Stimulated activated CD8-positive, alpha-beta memory T cell treated with anti-CD3 and anti-CD28 coated beads, Interleukin-2, amount 100 ng/mL, for 48 hours (primary cell): ENCODE data around the gene USP9Y.
"Not testable (repeated sequence)": the region's sequence is repeated elsewhere in the genome, so short reads cannot be mapped to it uniquely, and the experiment has no call there.

Experiments
- DNase-seq, 2 donors: peaks; one replicate each; pipeline ENCODE4 v3.0.0-alpha.2; 2020; ENCODE audit warnings: low read depth in 2 of 2

The USP9Y gene, protein sequence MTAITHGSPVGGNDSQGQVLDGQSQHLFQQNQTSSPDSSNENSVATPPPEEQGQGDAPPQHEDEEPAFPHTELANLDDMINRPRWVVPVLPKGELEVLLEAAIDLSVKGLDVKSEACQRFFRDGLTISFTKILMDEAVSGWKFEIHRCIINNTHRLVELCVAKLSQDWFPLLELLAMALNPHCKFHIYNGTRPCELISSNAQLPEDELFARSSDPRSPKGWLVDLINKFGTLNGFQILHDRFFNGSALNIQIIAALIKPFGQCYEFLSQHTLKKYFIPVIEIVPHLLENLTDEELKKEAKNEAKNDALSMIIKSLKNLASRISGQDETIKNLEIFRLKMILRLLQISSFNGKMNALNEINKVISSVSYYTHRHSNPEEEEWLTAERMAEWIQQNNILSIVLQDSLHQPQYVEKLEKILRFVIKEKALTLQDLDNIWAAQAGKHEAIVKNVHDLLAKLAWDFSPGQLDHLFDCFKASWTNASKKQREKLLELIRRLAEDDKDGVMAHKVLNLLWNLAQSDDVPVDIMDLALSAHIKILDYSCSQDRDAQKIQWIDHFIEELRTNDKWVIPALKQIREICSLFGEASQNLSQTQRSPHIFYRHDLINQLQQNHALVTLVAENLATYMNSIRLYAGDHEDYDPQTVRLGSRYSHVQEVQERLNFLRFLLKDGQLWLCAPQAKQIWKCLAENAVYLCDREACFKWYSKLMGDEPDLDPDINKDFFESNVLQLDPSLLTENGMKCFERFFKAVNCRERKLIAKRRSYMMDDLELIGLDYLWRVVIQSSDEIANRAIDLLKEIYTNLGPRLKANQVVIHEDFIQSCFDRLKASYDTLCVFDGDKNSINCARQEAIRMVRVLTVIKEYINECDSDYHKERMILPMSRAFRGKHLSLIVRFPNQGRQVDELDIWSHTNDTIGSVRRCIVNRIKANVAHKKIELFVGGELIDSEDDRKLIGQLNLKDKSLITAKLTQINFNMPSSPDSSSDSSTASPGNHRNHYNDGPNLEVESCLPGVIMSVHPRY (N-terminal part only)

DNA sequence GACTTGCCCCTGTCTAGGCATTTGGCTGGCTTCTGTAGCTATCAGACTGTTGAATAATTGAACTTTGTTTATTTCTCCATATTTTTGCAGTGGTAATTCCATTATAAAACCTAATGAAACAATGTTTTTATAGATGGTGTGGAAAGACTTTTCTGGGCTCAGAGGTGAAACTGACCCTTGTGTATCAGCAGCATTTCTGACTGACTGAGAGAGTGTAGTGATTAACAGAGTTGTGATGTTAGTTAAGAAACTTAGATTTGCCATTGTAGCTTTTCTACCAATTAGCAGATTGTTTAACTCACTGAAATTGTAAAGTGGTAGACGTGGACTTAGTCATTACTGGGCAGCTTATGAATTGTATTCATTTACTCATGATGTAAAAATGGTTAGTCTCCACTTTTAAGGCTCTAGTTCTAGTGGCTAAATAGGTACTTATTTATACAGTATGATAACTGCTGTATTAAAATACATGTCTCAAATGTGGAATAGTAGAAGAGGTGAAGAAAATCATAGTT, at the start of gene USP9Y:
Gene USP9Y (plus strand): TSS at position 51 of the 515 bp plus-strand sequence. CDS start 8,217 bp downstream, outside the sequence.
- DNase-seq: no peak

DNA sequence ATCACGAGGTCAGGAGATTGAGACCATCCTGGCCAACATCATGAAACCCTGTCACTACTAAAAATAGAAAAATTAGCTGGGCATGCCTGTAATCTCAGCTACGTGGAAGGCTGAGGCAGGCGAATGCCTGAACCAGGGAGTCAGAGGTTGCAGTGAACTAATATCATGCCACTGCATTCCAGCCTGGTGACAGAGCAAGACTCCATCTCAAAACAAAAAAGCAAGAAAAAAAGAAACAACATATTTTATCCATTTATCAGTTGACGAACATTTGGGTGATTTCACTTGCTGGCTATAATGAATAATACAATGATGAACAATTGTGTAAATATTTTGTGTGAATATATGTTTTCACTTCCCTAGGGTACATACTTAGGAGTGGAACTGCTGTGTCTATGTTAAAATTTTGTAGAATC, 49.4 kb upstream of the USP9Y start:
- no peak for DNase-seq

DNA sequence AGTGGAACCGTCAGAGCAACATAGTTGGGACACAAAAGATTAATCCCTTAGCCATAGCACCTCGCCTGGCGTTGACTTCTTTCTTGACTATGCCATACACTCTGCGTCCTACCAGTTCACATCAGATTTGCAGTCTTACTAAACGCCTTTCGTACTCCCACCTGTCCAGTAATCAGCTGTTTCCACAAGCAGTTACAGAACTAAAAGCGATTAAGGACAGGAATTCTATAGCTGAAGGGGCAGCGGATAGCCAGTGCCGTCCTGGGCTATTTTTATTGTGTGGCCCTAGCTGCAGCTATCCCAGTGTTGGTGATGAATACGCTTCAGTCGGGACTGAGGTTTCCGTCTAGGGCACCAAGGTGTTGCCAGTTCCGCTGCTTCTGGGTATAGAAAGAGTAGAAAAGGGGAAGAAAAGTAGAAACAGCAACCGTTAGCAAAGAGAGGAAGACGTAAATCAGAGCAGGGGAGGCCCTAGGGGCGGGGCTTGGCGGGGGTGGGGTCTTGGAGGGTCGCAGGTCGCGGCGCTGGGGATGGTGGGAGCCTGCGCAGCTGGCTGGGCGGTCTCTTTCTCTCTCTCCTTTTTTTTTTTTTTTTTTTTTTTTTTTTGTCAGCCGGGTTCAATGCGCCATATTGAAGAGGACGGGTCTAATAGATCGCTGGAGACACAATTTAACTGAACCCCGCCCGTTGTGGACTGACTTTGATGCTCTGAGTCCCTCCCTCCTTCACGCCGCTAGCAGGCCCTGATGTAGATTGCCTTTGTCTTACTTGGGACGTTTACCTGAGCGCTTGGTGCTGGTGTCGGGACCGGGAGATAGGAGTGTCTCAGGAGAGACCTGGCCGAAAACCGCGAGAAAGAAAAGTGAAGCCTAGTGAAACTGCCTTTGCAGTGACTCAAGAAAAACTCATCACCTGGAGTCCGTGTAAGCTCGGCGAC, 39.0 kb upstream of the USP9Y start:
- peak in 1 of 2 donors; percentile 63 for DNase-seq

DNA sequence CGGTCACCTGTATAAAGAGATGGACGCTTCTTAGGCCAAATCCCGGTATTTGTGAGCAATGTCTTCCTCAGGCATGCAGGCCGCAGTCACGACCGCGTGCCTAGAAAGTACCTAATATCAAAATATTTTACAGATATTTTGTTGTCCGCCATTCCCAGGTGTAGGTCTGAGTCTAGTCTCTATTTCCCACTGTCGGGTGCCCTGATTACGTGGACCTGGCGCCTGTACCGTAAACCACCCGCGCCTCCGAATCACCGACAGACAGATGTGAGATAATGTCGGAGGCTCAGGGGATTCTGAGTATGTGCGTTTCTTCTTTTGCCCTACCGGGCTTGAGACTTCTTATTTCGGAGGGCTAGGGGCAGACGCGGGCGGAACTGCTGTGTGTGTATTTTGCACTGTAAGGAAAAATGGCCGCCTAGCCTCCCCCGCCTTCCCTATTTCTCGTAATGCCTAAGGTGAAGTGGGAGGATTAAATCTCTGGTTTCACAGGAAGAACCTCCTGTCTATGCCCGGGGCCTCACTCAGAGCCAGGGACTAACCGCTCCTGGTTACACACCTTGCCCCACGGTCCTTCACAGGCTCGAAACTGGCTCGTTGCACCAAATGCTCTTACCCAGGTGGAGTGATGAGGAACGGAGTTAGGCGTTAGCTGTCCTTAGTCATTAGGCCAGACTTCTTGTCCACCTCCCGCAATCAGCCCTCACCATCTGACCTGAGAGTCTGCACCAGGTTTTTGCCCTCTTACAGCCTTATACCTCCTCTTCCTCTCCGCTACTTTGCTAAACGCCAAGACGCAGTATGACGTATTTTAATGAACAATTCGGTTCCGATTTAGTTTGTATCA, 38.1 kb upstream of the USP9Y start:
- peak in 1 of 2 donors; percentile 23 for DNase-seq

DNA sequence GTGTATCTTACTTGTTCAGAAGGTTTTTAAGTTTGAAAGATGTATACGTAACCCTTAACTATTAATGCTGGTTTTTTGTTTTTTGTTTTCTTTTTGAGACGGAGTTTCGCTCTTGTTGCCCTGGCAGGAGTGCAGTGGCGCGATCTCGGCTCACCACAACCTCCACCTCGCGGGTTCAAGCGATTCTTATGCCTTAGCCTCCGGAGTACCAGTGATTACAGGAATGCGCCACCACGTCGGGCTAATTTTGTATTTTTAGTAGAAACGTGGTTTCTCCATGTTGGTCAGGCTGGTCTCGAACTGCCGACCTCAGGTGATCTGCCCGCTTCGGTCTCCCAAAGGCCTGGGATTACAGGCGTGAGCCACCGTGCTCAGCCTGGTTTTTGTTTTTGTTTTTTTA, 37.2 kb upstream of the USP9Y start:
- not testable (repeated sequence) for DNase-seq

DNA sequence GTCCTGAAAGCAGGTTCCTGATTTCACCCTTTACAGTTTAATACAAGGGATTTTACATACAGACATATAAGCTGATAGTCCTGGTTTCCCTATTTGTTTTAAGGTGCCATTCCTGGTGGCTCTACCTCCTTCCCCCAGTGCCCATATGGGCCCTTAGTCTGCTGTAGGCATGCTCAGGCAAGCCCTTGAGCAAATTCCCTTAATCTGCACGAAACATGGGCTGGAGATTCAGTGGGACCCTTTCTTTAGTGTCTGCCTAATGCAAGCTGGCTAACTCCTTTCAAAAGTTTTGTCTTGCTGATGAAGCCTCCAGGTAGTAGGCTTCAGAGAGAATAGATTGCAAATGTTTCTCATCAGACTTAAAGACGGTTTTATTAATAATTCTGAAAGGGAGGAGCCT, 22.9 kb upstream of the USP9Y start:
- no peak for DNase-seq

DNA sequence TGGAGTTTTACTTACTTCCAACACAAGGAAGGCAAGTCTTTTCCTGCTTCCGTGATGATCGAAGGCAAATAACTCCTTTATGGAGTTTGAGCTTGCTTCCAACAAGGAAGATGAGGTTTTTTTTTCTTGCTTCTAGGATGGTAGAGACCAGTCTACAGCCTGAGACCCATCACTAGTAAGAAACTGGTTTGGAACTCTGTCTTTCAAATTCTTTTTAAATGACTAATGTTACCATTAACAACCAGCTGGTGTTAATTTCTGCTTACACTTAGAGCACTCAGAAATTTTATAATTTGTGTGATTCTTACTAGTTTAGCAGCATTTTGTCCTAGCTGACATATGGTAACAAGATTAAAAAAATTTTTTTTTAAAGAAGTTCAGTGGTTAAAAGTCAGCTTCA, 19.5 kb upstream of the USP9Y start:
- DNase-seq: no peak

DNA sequence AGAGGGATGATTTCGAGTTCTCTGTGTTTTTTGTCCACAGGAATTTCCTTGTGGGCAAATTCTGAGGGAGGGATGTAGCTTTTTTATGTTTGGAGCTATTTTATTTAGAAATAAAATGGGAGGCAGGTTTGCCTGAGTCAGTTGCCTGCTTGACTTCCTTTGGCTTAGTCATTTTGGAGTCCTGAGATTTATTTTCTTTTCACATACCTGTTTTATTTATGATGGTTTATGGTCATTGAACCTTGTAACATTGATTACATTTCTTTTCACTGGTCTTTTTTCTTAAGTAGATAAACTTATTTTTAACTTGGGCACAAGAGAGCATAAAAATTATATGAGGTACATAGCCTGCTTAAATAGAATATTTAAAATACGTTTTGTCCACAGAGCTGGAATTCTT, 12.7 kb upstream of the USP9Y start:
- no peak for DNase-seq

DNA sequence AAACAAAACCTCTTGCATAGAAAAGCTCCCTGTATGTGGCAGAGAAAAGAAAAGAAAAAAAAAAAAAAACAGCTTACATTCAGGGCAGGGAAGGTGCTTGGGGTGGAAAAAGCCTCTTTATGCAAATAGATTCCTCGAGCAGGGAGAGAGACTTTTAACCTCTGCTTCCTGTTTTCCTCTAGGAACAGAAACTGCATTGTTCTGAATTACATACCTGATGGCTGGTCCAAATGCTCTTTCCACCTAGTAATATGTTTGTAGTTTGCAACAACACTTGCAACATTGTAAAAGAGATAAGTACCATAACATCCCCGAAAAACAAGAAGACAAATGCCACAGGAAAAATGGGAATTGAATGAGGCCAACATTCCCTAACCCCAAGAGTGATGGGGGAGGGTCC, 944 bp upstream of the USP9Y start:
- no peak for DNase-seq

DNA sequence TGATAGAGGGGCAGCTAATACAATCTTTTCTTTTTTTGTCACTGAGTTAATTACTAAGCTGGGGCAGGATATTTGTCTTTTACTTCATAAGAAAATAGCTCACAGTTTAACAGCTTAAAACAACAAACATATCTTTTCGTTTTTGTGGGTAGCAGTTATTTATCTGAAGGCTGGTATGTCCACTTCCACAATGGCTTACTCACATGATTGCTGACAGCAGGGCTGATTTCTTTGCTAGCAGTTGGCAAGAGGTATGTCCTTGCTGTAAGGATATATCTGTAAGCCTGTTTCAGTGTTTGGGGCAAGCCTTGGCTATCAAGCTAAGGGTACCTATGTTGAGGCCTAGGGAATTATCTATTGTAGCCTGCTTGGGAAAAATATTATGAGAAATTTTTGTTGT, 1.1 kb downstream of the USP9Y start:
- no peak for DNase-seq

DNA sequence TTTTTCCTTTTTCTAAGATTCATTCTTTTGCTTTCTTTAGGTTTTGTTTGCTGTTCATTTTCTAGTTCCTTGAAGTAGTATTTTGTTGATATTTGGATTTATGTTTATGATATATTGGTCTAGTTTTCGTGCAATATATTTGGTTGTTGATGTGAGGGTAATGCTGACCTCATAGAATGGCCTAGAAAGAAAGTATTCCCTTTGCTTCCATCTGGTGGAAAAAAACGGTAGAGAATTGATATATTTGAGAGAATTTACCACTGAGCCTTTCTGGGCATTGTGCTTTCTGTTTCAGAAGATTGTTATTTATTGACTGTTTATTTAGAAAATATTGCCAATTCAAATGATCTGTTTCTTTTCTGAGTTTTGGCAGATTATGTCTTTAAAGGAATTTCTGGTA, 9.4 kb downstream of the USP9Y start:
- DNase-seq: no peak

DNA sequence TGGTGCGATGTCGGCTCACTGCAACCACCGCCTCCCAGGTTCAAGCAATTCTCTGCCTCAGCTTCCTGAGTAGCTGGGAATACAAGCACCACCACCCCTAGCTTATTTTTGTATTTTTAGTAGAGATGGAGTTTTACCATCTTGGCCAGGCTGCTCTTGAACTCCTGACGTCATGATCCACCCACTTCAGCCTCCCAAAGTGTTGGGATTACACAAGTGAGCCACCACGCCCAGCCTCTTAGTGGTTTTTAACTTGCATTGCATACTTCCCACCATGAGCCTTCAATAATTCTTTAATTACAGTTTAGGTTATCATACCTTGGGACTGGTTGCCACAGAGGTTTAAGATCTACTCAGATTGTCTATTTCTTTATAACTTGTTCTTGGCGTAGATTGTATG, 14.3 kb downstream of the USP9Y start:
- no peak for DNase-seq

DNA sequence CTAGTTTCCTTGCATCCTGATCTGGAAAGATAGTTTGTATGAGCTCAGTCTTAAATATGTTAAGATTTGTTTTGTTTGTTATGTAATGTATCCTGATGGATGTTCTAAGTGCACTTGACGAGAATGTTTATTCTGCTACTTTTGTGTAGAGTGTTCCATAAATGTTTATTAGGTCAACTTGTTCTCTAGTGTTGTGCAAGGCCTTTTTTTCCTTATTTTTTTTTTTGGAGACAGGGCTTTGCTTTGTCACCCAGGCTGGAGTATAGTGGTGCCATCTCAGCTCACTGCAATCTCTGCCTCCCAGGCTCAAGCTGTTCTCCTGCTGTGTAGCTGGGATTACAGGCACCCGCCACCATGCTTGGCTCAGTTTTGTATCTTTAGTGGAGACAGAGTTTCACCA, 28.7 kb downstream of the USP9Y start:
- no peak for DNase-seq

DNA sequence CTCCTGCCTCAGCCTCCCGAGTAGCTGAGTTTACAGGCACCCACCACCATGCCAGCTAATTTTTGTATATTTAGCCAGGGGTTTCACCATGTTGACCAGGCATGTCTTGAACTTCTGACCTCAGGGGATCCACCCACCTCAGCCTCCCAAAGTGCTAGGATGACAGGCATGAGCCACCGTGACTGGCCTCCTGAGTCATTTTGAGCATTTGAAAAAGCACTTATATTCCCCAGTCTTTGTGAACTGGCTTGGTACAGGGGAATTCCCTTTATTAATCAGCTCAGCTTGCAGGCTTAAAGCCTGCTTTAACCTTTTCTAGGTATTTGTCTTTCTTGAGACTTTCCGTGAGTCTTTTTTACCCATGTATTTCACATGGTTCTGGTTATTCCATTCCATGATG, 32.6 kb downstream of the USP9Y start:
- peak in 1 of 2 donors; percentile 22 for DNase-seq

DNA sequence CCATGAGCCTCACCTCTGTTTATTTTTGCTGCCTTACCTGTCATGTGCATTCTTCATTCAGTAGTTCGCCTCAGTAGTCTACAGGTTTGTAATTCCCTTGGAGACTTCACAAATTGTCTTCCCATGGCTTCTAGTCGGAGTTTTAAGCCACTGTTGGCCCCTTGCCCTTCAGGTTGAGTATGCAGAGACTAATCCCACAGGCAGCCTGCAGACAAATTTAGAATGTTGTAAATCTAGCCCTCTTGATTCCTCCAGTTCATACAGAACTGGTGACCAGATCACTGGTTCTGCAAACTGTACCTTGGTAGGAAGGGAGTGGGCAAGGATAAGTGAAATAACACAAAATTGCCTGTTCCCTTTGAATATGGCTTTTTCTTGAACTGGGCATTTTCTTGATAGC, 33.0 kb downstream of the USP9Y start:
- DNase-seq: no peak

DNA sequence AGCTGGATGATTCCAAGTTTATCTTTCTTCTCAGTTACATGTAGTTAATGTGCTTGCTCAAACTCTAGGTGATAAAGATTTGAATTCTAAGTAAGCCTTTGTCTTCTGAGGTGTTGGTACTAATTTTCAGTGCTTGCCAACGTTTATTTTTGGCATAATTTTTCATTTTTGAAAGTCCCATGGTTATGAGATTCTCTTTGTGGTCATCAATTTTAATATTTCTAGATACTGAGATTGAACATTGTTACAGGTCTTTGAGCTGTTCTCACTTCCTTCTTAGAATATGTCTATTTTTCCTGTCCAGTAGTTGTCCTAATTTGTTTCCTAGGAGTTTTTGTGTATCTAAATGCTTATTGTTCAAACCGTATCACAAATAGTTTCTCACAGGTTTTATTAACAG, 40.4 kb downstream of the USP9Y start:
- no peak for DNase-seq

DNA sequence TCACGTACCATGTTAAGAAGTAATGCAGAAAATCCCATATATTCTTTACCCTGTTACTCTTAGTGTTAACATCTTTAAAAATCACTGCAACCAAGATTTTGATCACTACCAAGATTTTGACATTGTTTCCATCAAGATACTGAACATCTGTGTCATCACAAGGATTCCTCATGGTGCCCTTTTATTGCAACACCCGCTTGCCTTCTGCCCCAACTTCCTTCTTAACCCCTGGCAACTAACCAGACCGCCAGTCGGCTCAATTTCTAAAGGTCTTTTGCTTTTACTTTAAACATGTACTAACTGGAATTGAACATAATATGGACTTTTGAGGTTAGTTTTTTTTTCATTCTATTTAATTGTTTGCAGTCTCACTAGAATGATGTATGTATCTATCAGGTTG, 41.7 kb downstream of the USP9Y start:
- no peak for DNase-seq

DNA sequence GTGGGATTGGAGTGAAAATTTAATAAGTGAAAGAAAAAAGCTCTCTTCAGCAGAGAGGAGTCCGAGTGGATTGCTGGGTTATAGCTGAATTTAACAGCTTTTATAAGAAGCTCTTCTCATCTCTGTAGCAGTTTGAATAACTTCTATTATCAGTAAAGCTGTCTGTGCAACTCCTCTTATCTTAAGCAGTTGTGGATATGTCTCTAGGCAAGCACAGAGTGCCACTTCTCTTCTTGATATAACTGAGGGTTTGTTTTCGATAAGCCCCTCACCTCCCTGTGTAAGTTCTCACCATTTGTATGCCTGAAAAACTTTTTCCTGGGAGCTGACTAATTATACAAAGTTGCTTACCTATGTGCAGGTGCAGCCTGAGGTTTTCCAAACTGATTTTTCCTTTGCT, 43.1 kb downstream of the USP9Y start:
- no peak for DNase-seq

DNA sequence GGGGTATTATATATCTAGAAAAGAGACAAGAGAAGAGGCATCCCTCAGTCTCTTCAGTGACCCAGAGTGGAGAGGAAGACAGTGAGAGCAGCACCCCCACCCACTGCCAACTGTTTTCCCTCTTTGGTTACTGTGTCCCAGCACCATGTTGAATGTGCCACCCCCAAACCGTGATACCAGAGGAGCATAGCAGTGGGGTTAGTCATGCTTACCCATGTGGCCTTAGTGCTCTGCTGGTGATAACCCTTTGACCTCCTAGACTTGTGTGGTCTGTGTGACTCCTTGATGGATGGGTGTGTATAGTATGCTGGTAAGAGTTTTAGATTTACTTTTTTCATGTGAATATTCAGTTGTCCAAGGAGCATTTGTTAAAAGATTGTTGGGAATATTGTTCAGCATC, 48.3 kb downstream of the USP9Y start:
- DNase-seq: no peak

DNA sequence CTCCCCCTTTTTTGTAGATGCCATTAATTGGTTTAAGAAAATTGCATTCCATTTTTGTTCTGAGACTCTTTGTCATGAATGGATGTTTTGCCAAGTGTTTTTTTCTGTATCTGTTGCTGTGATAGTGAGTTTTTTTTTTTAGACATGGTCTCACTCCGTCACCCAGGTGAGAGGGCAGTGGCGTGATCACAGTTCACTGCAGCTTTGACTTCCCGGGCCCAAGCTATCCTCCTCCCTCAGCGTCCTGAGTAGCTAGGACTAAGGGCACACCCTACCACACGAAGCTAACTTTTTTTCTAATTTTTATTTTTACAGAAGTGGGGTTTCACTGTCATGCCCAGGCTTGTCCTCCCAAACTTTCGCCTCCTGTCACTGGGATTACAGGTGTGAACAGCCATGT, 51.8 kb downstream of the USP9Y start:
- no peak for DNase-seq
